ENCODE measurements around the gene TRERF1.

Gene TRERF1

DNA sequence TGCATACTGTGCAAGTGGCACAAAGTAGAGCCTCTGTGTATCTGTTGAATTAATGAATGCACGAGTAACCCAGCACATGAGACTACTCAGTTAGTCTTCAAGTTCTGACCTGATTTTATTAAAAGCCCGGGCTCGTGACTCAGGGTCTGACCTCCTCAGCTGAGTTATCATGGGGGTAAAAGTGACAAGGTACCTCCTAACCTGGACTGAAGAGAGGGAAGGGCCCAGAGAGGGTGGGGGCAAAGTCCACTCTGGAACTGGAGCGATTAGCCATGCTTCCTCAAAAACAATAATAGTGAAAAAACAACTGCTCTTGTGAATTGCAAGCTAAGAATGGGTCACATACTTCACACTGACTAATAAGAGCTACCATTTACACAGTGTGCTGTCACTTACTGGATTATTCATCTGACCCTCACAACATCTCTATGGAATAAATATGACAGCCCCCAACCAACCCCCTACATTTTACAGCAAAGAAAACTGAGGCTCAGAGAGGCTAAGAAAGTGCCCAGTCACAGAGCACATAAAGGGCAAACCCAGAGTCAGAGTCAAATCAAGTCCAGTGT is 26.7 kb downstream of the TRERF1 start:
- no peak for DNase-seq

- no peak for DNase-seq
Measured at GRCh38 chr6:42423244-42423643, 28.5 kb downstream of the TRERF1 start.

DNA sequence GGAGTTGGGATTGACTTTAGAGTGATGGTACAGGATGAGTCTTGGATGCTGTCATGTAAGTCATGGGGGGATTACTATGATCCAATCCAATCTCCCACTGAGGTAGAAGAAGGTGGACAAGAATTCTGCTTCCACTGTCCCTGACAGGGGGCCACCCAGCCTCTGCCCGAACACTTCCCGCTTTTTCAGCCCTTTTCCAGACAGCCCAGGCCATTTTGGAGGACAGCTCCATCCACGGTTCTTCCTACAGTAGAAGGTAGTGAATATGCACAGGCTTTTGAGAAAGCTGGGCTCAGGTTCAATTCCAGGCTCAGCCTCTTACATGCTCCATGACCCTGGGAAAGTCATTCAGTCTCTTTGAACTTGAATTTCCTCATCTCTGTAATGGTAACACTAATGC is 31.0 kb downstream of the TRERF1 start:
- DNase-seq = no peak

DNA sequence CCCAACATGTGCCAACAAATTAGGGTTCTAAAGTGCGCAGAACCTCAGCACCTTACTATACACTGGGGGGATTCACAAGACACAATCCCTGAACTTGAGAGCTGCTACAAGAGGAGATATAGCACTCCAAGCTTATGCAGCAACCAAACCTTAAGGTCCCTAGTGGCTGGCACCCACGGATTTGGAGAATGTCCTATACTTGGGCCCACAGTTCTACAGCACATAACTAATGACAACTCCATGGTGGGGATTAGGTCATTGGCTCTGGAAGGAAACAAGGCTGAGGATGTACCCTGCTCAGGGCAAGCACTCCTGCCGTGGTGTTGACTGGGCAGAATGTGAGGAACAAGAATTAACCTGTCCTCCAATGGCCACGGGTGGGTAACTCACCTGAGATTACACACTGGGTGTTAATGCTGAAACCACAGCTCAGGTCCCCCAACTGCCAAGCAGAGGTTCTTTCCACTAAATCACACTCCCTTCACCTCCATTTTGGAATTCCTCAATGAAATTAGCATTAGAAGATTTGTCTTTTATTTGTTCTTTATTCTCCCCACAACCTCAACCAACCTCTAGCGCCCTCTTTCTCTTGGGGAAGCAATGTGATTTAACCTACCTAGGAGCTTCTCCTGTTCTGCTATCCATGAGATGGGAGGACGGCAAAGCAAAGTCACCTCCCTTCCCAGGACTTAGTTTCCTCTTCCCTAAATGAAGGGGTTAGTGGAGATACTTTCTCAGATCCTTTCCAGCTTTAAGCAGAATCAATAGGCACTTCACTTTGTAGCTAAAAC is 32.0 kb downstream of the TRERF1 start:
- no peak for DNase-seq

- no peak for DNase-seq
Measured at GRCh38 chr6:42418724-42419123, 33.0 kb downstream of the TRERF1 start.

DNA sequence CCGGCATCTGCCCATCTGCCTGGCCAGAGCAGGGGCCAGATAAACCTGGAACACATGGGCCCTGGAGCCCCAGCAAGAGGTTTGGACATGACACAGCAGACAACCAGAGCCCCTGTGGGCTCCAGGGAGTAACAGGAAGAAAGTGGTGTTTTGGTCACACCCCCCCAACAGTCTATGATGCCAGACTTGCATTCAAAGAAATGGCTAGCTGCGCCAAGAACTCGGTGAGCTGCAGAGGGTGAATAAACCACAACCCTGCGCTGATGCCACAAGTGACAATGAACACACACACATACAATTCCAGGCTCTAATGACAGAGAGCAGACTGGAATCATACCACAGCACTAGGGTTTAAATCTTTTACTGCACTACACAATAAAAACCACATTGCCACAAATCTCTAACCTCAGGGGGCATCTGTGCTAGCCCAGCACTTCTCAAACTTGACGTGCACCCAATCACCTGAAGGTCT is 34.0 kb downstream of the TRERF1 start:
- DNase-seq = no peak

- DNase-seq = no peak
Measured at GRCh38 chr6:42411406-42411805, 40.3 kb downstream of the TRERF1 start.

GRCh38 chr6:42410861-42411260 is 40.9 kb downstream of the TRERF1 start:
- DNase-seq = no peak

DNA sequence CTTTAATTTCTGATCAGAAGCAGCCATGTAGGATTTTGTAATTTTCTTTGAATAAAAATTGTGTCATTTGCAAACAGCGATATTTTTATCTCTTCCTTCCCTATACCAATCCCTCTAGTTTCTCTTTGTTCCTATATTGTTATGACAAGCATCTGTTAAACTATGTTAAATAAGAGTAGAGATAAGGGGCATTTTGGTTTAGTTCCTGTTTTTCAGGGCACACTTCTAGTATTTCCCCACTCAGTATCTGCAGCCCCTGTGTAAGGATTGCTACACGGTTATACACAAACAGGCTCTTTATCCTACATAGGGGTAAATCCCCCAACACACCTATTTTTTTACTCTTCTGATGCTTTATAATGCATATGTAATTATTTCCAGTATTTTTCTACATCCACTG is 42.1 kb downstream of the TRERF1 start:
- DNase-seq = no peak

DNA sequence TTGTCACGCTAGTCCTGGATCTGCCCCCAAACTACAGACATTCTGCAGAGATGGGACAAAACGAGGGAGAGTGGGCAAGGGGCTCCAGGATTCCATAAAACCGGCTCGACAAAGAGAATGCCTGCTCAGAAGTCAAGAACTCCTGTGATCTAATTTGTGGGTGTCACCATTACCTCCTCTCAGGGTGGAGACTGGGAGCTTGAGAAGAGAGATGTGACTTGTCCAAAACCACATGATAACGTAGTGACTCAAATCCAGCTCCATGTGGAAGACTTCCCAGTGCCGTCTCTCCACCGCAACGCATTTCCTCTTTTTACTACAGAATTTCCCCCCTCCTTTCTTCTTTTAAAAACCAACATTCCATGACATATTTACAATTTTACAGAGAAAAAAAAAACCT is 44.3 kb downstream of the TRERF1 start:
- DNase-seq = no peak

DNA sequence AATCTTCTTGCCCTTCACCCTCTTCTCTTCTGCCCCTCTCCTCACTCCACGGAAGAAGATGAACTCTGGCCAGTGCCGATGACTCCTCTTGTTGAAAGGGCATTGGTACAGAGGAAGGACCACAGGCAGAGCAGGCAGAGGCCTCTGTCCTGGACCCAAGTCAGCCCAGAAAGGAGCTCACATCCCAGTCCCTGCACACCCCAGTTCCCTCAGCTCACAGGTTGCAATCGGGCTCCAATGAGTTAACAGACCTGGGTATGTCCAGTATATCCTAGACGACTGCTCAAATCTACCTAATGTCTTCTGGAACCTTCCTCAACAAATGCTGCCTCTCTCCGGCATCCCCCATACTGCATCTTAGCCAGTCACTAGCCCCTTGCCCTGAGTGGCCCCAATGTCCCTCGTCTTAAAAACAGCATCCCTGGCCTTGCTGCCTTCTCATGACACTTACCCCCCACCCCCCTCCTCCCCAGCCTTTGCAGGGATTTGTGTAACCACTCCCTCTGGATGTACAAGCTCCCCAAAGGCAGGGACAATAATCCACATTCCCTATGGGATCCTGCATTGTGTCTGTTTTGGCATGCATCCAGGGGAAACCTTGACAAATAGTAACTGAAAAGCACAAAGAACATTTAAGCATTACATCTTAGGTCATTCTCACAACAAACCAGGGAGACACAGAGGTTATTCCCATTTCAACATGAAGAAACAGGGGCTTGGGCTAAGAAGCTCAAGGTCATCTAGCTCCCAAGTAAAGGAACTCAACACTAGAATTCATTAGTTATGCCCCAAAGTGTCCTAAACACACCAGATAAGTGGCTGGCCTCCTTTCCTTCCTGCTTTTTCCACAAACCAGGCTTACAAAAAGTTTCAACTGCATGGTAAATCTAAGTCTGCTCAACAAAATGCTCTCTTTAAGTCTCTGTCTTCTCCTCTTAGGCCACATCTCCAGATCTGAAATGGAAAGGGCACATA is 45.1 kb downstream of the TRERF1 start:
- no peak for DNase-seq

GRCh38 chr6:42405021-42405420 is 46.7 kb downstream of the TRERF1 start:
- DNase-seq = no peak

DNA sequence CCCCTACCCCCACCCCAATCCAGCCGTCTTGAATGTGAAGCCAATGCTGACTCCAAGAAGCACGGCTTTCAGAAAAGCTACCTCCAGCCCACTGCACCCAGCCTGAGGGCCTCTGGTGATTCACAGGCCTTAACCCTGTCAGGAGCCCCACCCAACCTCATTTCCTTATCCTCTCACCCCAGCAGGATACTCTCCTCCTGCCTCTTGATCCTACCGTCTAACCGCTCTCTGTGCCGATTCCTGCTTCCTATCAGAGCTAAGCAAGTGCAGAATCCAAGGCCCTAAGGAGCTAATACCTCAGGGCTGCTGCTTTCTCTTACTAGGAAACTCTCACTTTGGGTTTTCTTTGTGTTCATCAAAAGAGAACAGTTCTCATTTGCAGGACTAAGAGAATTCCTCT is 47.2 kb downstream of the TRERF1 start:
- no peak for DNase-seq

DNA sequence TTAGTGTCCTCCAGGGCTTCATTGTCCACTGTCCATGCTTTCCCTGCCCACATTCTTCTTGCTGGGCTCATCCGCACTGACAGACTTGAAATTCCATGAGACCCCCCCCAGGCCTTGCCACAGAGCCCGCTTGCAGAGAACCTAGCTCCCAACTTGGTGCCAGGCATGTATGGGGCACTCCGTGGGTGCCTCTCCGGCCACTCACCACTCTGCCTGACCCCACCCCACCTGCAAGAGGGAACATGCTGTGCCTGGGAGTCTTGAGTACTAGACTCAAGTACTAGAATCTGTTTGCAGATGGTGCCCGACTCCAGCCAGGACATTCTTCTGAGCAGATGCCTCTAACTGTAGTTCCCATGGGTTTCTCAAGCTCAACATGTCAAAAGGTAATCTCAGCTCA is 47.9 kb downstream of the TRERF1 start:
- no peak for DNase-seq

DNA sequence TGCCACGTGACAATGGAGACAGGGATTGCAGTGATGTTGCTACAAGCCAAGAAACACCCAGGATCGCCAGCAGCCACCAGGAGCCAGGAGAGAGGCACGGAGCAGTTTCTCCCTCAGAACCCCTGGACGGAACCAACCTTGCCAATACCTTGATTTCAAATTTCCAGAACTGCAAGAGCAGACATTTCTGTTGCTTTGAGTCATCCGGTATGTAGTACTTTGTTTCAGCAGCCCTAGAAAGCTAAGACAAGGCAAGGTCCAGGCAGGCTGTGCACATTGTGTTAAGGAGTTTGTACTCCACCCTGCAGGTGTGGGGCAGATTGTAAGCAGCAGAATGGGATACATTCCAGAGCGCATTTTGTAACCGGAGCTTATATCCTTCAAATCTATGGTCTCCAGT is 48.3 kb downstream of the TRERF1 start:
- DNase-seq = no peak

GRCh38 chr6:42402184-42402583 is 49.5 kb downstream of the TRERF1 start:
- no peak for DNase-seq

DNA sequence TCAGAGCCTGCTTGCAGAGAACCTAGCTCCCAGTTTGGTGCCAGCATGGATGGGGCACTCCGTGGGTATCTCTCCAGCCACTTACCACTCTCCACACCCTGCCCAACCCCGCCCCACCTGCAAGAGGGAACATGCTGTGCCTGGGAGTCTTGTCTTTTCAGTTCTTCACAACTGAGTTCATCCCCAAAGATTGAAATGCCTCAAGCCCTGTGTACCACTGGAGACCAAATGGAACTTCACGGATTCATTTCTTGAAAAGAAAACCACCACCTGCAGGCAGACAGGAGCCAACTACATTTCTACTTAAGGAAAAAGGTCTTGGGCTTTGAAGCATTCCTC is 50.1 kb downstream of the TRERF1 start:
- no peak for DNase-seq

- no peak for DNase-seq
Measured at GRCh38 chr6:42400886-42401612, 50.7 kb downstream of the TRERF1 start.

DNA sequence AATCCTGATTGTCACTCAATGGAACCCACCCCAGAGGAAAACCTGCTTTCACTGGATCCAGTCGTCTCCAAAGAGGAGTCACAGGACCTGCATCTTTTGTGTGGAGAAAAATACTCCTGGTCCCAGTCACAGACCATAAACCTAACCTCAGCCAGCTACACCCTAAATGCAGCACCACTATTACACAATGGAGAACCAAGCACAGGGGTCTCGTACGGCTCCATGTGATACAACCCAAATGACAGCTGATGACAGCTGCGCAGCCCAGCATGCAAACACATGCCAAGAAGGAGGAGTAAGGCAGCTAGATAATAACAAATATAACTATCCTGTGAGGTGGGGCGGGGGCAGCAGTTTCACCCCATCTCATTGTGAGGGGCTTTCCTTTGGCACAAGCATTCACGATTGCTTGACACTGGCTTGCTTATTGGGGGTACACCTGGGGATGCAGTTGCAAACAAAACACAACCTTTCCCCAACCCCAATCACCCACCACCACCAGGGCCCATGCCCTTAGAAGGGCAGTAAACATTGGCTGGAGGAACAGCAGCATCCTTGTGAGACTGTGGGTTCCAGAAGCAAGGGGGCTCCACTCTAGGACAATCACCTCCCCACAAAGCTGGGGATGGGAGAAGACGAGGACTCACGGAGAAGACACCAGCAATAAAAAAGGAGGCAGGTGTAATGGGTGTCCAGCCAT is 51.5 kb downstream of the TRERF1 start:
- DNase-seq = no peak

GRCh38 chr6:42396720-42397119 is 55.0 kb downstream of the TRERF1 start:
- DNase-seq = no peak

DNA sequence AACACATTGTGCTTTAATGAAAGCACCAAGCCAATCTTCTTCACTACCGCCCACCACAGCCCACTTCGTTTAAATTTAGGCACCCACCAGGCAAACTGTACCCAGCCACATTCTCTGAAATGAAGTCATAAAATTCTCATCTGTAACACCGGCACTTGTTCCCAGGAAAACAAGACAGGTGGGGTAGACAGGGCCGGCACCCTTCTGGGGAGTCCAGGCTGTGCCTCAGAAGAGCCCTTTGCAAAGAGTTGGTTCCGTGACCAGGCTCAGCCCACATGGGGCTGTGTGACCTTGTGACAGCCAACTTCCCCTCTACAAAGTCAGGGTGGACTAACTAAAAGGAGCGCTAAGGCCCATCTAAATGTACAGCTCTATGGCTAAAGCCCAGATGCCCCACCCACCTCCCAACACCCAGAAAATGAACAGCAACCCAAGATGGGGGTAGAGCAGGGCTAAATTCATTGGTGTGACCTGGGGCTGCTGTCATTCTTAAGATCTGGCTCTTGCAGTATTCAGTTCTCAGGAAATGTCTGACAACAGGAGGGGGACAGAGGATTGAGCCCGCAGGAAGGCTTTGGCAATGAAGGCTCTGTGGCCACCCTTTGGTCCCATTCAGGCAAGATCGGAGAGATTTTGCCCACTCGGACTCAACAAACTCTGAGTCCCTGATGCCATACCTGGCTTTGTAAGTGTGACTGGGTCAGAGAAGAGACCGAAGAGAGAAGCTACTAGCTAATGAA is 56.7 kb downstream of the TRERF1 start:
- no peak for DNase-seq

- DNase-seq = no peak
Measured at GRCh38 chr6:42394151-42394550, 57.6 kb downstream of the TRERF1 start.
